ENCODE measurements around the gene CCDC171. TPM values are rescaled to one million over a fixed set of nuclear protein-coding genes. Genes with fewer than 3 reads are reported as not detected.
A peak's percentile ranks its signal among the peaks of the same experiment; 100 is the strongest.

CCDC171 gene
- polyA plus RNA-seq, 1 donor from 2014 or later: 9.1 TPM

GRCh38 chr9:15617782-15618181, 64.9 kb downstream of the CCDC171 start:
- no peaks in the 10 kb centered on the region for H3K9me2 ChIP-seq (ENCODE audit: insufficient read depth, low read length)
- H3K4me2 ChIP-seq (ENCODE audit: low read length): no peak overlapping the region
- H3K4me3 ChIP-seq (ENCODE audit: low read length): no peak overlapping the region
- TF ChIP-seq REST (IDR thresholded peaks at IDR 0.05; ENCODE audit: borderline replicate concordance): no peak
- no peak overlapping the region for H3K27ac ChIP-seq (ENCODE audit: low read length)
- H3K36me3 ChIP-seq (ENCODE audit: insufficient read depth, low read length): no peaks in the 10 kb centered on the region
- H3K27me3 ChIP-seq (ENCODE audit: insufficient read depth, low read depth, low read length): no peaks in the 10 kb centered on the region
- H3K79me2 ChIP-seq (replicated peaks; ENCODE audit: insufficient read depth, low read length): no peaks in the 10 kb centered on the region
- no peaks in the 10 kb centered on the region for H3F3A ChIP-seq (ENCODE audit: insufficient read depth, low read length, poor library complexity, severe bottlenecking)
- H3K9ac ChIP-seq (ENCODE audit: low read length): no peak overlapping the region
- no peaks in the 10 kb centered on the region for H4K20me1 ChIP-seq (ENCODE audit: insufficient read depth)
- H3K9me3 ChIP-seq (ENCODE audit: low read length): no peaks in the 10 kb centered on the region
- H2AFZ ChIP-seq (ENCODE audit: low read depth, low read length): no peak overlapping the region

- Histone ChIP-seq H4K20me1 (ENCODE audit: insufficient read depth) (no peaks in the 10 kb centered on the region), H3K36me3 (ENCODE audit: insufficient read depth, low read length) (no peaks in the 10 kb centered on the region), H3K4me2 (ENCODE audit: low read length) (no peak overlapping the region), H3K27ac (ENCODE audit: low read length) (no peak overlapping the region), H3K9ac (ENCODE audit: low read length) (no peak overlapping the region), H3K9me2 (ENCODE audit: insufficient read depth, low read length) (no peaks in the 10 kb centered on the region), H3K9me3 (ENCODE audit: low read length) (no peaks in the 10 kb centered on the region), H3K79me2 (replicated peaks; ENCODE audit: insufficient read depth, low read length) (no peaks in the 10 kb centered on the region), H3K4me3 (ENCODE audit: low read length) (no peak overlapping the region), H3K27me3 (ENCODE audit: insufficient read depth, low read depth, low read length) (no peaks in the 10 kb centered on the region), H2AFZ (ENCODE audit: low read depth, low read length) (no peak overlapping the region), H3F3A (ENCODE audit: insufficient read depth, low read length, poor library complexity, severe bottlenecking) (no peaks in the 10 kb centered on the region)
- TF ChIP-seq CTCF (IDR thresholded peaks at IDR 0.05; ENCODE audit: poor library complexity, severe bottlenecking) (no peak), MXI1 (conservative IDR thresholded peaks at IDR 0.05; ENCODE audit: poor library complexity, severe bottlenecking) (no peak), SMC3 (conservative IDR thresholded peaks at IDR 0.05; ENCODE audit: poor library complexity) (no peak), RAD21 (conservative IDR thresholded peaks at IDR 0.05) (no peak), EZH2 (IDR thresholded peaks at IDR 0.05; ENCODE audit: borderline replicate concordance, insufficient read depth, low read length, poor library complexity, severe bottlenecking) (no peak)
Measured at GRCh38 chr9:15618540-15619331, 65.9 kb downstream of the CCDC171 start.

GRCh38 chr9:15622318-15622971, 69.6 kb downstream of the CCDC171 start:
- H3K9me3 ChIP-seq (ENCODE audit: low read length): no peaks in the 10 kb centered on the region
- no peak overlapping the region for H3K27ac ChIP-seq (ENCODE audit: low read length)
- H3K27me3 ChIP-seq (ENCODE audit: insufficient read depth, low read depth, low read length): no peaks in the 10 kb centered on the region
- no peaks in the 10 kb centered on the region for H4K20me1 ChIP-seq (ENCODE audit: insufficient read depth)
- no peaks in the 10 kb centered on the region for H3K79me2 ChIP-seq (replicated peaks; ENCODE audit: insufficient read depth, low read length)
- H3K36me3 ChIP-seq (ENCODE audit: insufficient read depth, low read length): no peaks in the 10 kb centered on the region
- H3K4me3 ChIP-seq (ENCODE audit: low read length): no peak overlapping the region
- H3K4me2 ChIP-seq (ENCODE audit: low read length): no peak overlapping the region
- H3F3A ChIP-seq (ENCODE audit: insufficient read depth, low read length, poor library complexity, severe bottlenecking): no peaks in the 10 kb centered on the region
- H3K9me2 ChIP-seq (ENCODE audit: insufficient read depth, low read length): no peaks in the 10 kb centered on the region
- H2AFZ ChIP-seq (ENCODE audit: low read depth, low read length): no peak overlapping the region
- H3K9ac ChIP-seq (ENCODE audit: low read length): no peak overlapping the region
- TF ChIP-seq SMC3 (conservative IDR thresholded peaks at IDR 0.05; ENCODE audit: poor library complexity) (peak; percentile 22), REST (IDR thresholded peaks at IDR 0.05; ENCODE audit: borderline replicate concordance) (no peak), TAF1 (IDR thresholded peaks at IDR 0.05; ENCODE audit: low read depth) (no peak), RAD21 (conservative IDR thresholded peaks at IDR 0.05) (peak; percentile 44), CTCF (IDR thresholded peaks at IDR 0.05; ENCODE audit: poor library complexity, severe bottlenecking) (peak; percentile 46), POLR2AphosphoS5 (IDR thresholded peaks at IDR 0.05) (no peak), EP300 (conservative IDR thresholded peaks at IDR 0.05; ENCODE audit: poor library complexity, severe bottlenecking) (no peak), MXI1 (conservative IDR thresholded peaks at IDR 0.05; ENCODE audit: poor library complexity, severe bottlenecking) (no peak)
